ENCODE data around the gene ADAM15.

ADAM15 gene

DNA sequence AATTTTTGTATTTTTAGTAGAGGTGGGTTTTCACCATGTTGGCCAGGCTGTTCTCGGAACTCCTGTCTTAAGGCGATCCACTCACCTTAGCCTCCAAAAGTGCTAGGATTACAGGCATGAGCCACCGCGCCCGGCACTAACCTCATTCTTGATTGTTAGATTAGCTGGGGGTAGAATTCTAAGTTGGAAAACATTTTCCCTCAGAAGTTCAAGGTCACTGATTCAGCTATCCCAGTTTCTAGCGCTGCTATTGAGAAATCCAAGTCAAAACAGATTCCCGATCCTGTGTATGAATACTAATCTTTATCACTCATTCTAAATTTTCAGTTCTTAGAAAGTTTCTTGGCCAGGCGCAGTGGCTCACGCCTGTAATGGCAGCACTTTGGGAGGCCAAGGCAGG is 52.2 kb downstream of the ADAM15 start:
- Histone ChIP-seq H3K27me3 (ENCODE audit: insufficient read depth, poor library complexity, severe bottlenecking) (no peaks in the 10 kb centered on the region), H3K36me3 (ENCODE audit: low read depth) (no peaks in the 10 kb centered on the region), H3K9me3 (ENCODE audit: severe bottlenecking) (no peaks in the 10 kb centered on the region), H3K4me3 (ENCODE audit: severe bottlenecking) (no peak overlapping the region), H3K27ac (ENCODE audit: poor library complexity, severe bottlenecking) (no peak overlapping the region), H3K4me1 (ENCODE audit: insufficient read depth, poor library complexity, severe bottlenecking) (no peaks in the 10 kb centered on the region)
- TF ChIP-seq, protein P1, sequence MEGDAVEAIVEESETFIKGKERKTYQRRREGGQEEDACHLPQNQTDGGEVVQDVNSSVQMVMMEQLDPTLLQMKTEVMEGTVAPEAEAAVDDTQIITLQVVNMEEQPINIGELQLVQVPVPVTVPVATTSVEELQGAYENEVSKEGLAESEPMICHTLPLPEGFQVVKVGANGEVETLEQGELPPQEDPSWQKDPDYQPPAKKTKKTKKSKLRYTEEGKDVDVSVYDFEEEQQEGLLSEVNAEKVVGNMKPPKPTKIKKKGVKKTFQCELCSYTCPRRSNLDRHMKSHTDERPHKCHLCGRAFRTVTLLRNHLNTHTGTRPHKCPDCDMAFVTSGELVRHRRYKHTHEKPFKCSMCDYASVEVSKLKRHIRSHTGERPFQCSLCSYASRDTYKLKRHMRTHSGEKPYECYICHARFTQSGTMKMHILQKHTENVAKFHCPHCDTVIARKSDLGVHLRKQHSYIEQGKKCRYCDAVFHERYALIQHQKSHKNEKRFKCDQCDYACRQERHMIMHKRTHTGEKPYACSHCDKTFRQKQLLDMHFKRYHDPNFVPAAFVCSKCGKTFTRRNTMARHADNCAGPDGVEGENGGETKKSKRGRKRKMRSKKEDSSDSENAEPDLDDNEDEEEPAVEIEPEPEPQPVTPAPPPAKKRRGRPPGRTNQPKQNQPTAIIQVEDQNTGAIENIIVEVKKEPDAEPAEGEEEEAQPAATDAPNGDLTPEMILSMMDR (IDR thresholded peaks at IDR 0.05; ENCODE audit: poor library complexity, severe bottlenecking), result no peak
- ATAC-seq (ENCODE audit: low read depth), result no peak
- DNase-seq (ENCODE audit: low spot score), result no peak

- no peak for DNase-seq (ENCODE audit: low spot score)
- no peaks in the 10 kb centered on the region for H3K4me1 ChIP-seq (ENCODE audit: insufficient read depth, poor library complexity, severe bottlenecking)
- TF ChIP-seq, protein P1 (IDR thresholded peaks at IDR 0.05; ENCODE audit: poor library complexity, severe bottlenecking), result no peak
- H3K27me3 ChIP-seq (ENCODE audit: insufficient read depth, poor library complexity, severe bottlenecking), result no peaks in the 10 kb centered on the region
- no peak overlapping the region for H3K4me3 ChIP-seq (ENCODE audit: severe bottlenecking)
- H3K9me3 ChIP-seq (ENCODE audit: severe bottlenecking), result no peaks in the 10 kb centered on the region
- no peak overlapping the region for H3K27ac ChIP-seq (ENCODE audit: poor library complexity, severe bottlenecking)
- no peaks in the 10 kb centered on the region for H3K36me3 ChIP-seq (ENCODE audit: low read depth)
- no peak for ATAC-seq (ENCODE audit: low read depth)
Measured at GRCh38 chr1:155104605-155105534, 53.8 kb downstream of the ADAM15 start.

DNA sequence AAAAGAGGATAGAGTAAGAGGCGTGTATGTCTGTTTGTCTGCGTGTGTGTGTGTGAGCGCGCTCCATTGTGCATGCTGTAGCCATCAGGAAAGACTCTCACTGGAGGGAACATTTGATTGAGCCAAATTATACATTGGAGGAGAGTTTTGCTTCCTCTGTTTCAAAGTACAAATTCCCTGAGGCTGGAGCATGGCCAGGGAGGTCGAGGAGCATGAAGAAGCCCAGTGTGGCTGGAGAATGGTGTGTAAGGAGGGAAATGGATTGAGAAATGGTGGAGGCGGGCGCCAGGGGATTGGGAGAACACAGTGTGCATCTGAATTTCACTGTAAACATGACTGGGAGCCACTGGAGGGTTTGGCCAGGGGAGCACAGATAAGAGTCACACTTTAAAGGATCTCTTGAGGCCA is 54.5 kb downstream of the ADAM15 start:
- TF ChIP-seq, protein P1 (IDR thresholded peaks at IDR 0.05; ENCODE audit: poor library complexity, severe bottlenecking), result no peak
- Histone ChIP-seq H3K27me3 (ENCODE audit: insufficient read depth, poor library complexity, severe bottlenecking) (no peaks in the 10 kb centered on the region), H3K4me3 (ENCODE audit: severe bottlenecking) (no peak overlapping the region), H3K9me3 (ENCODE audit: severe bottlenecking) (no peaks in the 10 kb centered on the region), H3K4me1 (ENCODE audit: insufficient read depth, poor library complexity, severe bottlenecking) (no peaks in the 10 kb centered on the region), H3K27ac (ENCODE audit: poor library complexity, severe bottlenecking) (no peak overlapping the region), H3K36me3 (ENCODE audit: low read depth) (no peaks in the 10 kb centered on the region)
- DNase-seq (ENCODE audit: low spot score) (no peak), ATAC-seq (ENCODE audit: low read depth) (no peak)

GRCh38 chr1:155106862-155107261 is 55.7 kb downstream of the ADAM15 start:
- Histone ChIP-seq H3K9me3 (ENCODE audit: severe bottlenecking) (no peaks in the 10 kb centered on the region), H3K4me1 (ENCODE audit: insufficient read depth, poor library complexity, severe bottlenecking) (no peaks in the 10 kb centered on the region), H3K4me3 (ENCODE audit: severe bottlenecking) (no peak overlapping the region), H3K27ac (ENCODE audit: poor library complexity, severe bottlenecking) (no peak overlapping the region), H3K36me3 (ENCODE audit: low read depth) (no peaks in the 10 kb centered on the region), H3K27me3 (ENCODE audit: insufficient read depth, poor library complexity, severe bottlenecking) (no peaks in the 10 kb centered on the region)
- no peak for ATAC-seq (ENCODE audit: low read depth)
- TF ChIP-seq, protein P1 (IDR thresholded peaks at IDR 0.05; ENCODE audit: poor library complexity, severe bottlenecking), result no peak
- no peak for DNase-seq (ENCODE audit: low spot score)
